ENCODE results near the gene PKDREJ.

GRCh38 chr22:46272762-46273431 is 9.8 kb upstream of the PKDREJ start:
- TF ChIP-seq CTCF (IDR thresholded peaks at IDR 0.05) (no peak), POLR2A (IDR thresholded peaks at IDR 0.05) (no peak)

All from thyroid gland (tissue), 4 donors.